GM19438 (cell line): ENCODE results near the gene ZFPL1.

Source experiments
- ATAC-seq: cut with Tn5 transposase; IDR thresholded peaks from one replicate; pipeline ENCODE4 v1.9.1; 2021; ENCODE audit warnings: low read depth; ENCODE audit not compliant: unreplicated experiment

Gene ZFPL1

DNA sequence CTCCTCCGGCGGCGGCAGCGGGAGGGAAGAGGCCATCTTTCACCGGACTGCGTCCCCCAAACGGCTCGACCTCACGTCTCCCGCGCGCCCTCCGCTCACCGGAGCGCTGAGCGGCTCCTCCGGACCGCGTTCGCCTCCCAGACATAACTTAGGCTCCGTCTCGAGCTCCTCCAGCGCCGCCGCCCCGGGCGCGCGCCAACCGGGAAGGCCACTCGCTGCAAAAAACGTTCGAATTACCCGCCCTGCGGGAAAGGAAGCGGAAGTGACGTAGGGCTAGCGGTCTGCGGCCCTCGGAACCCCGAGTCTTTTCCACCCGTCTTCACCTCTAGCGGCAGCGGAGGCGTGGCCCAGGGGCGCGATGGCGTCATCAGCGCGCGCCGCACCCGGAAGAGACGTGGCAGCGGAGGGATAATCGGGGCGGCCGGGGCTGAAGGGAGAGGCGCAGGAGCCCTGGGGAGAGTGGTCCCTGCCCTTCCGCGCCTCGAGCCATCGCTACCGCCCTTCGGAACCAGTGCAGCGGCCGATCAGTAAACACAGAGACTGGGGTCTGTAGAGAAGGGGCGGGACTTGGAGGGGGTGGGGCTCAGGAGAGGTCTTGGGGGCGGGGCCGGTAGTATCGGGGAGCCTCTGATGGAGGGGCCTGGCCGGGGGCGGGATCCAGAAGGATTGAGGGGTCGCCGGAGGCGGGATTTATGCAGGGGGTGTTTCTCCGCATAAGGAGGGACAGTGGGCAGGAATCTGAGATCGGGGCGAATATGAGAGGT lies at the start of gene ZFPL1, which contains the start of gene CDCA5:
ZFPL1 (plus strand) TSS at position 389 of the 764 bp plus-strand sequence. CDS start 477 bp downstream, outside the sequence.
CDCA5 (minus strand) TSS at position 207 of the 764 bp plus-strand sequence; CDS start at position 145, 62 bp downstream.
- peak; percentile 76 for ATAC-seq

DNA sequence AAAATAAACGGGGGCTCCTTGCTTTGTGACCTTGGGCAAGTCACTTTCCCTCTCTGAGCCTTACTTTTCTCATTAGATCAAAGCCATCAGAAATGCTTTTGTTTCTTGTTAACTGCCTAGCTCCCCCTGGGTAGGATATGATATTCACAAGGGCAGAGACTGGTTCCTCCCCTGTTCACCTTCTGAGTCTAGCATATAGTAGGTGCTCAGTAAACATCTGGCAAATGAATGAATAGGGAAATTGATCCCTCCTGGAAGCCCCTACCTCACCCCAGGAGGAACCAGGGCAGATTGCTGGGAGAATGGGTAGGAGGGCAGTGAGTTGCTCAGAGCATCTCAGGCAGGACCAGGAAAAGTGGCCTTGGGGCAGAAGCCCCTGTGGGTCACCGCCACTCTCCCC lies 49.6 kb upstream of the ZFPL1 start:
- ATAC-seq, result no peak

DNA sequence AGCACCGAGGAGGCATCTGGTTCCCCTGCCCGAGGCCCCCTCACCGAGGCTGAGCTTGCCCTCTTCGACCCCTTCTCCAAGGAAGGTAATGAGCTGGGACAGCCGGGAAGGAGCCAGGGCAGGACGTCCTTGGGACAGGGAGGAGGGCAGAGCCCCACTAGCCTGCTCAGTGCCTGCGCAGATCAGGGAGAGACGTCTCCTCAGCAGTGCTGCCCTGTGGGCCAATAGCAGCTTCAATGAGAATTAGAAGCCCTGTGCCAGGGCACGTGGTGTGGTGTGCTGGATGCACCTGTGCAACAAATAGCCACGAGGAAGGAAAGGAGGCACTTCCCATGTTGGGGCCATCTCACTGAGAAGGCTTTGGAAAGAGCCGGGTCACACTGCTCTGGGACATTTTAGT lies 48.4 kb upstream of the ZFPL1 start:
- no peak for ATAC-seq

DNA sequence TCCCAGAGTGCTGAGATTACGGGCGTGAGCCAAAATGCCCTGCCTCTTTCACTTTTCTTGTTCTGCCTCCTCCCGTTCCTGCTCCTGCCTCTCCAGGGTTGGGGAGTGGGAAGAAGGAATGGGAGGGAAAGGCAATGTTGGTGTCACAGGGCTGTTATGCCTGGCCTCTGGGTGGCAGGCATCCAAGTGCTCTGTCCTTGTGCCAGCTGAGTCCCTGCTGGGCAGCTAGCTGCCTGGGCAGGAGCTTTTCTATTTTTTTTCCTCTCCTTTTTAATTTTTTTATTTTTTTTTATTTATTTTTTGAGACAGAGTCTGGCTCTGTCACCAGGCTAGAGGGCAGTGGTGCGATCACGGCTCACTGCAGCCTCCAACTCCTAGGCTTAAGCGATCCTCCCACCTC lies 47.1 kb upstream of the ZFPL1 start:
- ATAC-seq, result no peak

DNA sequence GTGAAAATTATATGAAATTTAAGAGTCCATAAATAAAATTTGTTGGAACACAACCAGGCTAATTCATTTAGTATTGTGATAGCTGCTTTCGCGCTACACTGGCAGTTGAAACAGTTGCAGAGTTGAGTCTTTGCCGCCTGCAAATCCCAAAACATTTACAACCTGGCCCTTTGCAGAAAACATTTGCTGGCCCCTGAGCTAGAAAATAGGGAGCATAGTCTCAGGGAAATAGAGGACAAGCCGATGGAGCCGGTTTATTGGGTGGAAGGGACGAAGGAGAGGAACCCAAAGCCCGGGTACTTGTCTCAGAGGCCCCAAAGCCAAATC lies 43.5 kb upstream of the ZFPL1 start:
- ATAC-seq, result no peak

DNA sequence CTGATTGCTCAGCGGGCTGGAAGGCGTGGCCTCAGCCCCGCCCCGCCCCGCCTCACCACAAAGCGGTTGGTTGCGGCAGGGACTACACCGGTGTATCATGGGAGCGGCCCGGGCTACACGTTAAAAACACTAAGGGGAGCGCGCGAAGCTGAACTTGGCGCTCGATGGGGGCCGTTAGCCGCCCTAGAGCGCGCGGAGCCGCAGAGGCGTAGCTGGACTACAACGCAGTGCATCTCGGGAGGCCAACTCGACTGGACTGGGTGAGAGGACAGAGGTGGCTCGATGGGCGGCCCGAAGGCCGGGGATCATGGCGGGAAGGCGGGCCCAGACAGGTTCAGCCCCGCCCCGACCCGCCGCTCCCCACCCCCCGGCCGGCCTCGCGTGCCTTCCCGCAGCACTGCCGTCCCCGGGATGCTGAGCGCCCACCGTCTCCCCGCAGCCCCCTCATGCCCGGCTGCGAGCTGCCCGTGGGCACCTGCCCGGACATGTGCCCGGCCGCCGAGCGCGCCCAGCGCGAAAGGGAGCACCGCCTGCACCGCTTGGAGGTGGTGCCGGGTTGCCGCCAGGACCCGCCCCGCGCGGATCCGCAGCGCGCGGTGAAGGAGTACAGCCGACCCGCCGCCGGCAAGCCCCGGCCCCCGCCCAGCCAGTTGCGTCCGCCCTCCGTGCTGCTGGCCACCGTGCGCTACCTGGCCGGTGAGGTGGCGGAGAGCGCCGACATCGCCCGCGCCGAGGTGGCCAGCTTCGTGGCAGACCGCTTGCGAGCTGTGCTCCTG lies 43.0 kb upstream of the ZFPL1 start, which contains the start of gene SAC3D1:
SAC3D1 (plus strand) TSS at position 364 of the 776 bp plus-strand sequence; CDS start at position 447, 83 bp downstream.
- peak; percentile 89 for ATAC-seq

DNA sequence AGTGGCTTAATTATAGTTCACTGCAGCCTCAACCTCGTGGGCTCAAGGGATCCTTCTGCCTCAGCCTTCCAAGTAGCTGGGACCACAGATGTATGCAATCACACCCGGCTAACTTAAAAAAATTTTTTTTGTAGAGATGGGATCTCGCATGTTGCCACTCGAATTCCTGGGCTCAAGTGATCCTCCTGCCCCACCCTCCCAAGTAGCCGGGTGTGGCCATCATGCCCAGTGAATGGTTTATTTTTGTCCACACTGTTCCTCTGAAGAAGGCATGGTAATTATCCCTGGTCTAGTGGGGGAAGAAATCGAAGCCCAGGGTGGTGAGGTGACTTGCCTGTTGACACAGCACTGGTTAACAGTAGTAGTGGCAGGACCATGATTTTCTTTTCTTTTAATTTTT lies 41.1 kb upstream of the ZFPL1 start:
- no peak for ATAC-seq

DNA sequence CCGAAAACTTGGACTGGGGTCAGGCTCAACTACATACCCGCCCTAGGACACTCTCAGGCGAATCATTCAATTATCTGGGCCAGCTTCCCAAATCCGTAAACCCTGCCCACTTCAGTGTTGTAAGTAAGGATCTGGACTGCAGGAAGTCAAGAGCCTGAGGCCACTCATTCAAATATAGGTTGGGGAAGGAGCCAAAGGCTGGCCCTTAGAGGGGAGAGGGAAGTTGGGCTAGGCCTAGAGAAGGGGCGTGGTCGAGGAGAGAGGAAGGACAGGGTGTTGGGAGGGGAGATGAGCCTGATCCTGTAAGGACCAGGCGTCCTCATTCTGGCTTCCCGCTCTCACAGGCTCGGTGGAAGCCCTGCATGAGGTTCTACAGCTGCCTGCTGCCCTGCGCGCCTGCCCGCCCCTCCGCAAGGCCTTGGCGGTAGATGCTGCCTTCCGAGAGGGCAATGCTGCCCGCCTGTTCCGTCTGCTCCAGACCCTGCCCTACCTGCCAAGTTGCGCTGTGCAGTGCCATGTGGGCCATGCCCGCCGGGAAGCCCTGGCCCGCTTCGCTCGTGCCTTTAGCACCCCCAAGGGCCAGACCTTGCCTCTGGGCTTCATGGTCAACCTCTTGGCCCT lies 40.0 kb upstream of the ZFPL1 start:
- no peak for ATAC-seq

DNA sequence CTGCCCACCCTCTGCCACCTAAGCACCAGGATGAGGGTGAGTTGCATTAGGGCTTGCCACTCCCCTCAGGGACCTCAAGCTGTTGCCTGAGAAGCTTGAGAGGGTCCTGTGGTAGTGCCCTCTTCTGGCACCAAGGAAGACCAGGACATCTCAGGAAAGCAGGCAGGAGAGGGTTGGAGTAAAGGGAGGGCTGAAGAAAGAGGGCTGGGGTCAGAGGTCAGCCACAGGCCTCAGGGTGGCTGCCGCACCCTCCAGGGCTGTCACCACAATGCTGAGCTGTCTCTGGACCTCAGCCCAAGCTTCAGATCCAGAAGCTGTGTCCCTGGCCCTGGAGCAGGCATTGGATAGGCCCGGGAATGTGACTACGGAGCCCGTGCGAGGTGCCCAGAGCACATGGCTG lies 39.0 kb upstream of the ZFPL1 start:
- no peak for ATAC-seq

DNA sequence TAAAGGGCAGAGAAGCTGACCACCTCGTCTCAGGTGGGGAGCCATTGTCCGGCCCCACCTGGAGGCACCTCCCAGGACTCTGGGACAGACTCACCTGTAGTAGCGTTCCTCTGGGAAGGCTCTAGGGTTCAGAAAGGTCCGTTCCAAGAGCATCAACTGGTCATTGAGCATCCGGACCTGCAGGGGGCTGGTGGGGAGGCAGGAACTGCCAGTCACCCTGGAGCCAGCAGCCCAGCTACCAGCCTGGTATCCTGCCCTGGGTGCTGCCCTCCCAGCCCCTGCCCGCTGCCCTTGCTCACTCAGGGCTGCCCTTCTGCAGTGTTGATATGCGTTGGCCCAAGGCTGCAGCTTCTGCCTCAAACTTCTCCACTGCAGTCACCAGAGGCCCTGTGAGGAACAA lies 38.3 kb upstream of the ZFPL1 start:
- no peak for ATAC-seq

DNA sequence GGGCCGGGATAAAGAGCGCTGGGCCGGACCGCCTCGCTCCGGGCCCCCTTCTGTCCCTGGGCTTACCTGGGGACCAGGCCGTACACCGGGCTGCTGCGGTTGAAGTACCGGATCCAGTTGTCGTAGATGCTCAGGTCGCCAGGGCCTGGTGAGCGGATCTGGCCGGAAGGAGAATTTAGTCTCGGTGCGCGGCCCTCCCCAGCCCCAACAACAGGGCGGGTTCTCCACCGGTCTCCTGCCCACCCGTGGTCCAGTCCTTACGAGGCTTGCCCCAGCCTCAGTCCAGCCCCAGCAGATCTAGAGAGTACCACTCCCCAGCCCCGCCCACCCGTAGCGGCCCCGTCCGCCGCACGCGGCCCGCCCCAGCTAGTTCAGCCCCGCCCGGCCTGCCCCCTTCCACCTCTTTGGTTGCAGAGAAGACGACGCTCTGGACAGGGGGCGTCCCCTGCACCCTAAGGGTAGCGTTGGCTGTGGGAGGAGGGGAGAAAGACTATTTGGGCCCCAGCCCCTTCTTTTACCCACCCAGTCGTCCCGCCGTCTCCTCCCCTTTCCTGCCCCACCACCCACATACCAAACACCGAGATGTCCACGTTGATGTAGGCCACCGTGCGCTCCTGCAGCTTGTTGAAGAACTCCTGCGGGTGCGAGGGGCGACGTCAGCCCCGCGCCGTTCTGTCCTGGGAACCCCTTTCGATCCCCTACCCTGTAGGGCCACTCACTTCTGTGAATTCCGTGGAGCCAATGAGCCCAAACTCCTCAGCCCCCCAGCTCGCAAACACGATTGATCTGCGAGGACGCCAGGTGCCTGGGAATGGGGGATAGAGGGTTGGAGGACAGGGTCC lies 36.2 kb upstream of the ZFPL1 start:
- no peak for ATAC-seq

DNA sequence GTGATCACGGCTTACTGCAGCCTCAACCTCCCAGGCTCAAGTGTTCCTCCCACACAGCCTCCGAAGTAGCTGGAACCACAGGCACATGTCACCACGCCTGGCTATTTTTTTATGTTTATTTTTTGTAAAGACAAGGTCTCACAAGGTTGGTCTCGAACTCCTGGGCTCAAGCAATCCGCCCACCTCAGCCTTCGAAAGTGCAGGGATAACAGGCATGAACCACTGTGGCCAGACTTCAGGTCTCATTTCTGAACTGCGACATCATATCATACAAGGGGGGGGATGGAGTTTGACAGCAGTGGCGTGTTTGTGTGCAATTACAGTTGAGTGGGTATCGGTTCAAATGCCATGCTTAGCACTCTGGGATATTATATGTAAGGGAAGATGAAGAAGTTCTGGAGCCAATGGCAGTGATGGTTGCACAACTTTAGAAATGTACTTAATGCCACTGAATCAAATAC lies 32.6 kb upstream of the ZFPL1 start:
- no peak for ATAC-seq

DNA sequence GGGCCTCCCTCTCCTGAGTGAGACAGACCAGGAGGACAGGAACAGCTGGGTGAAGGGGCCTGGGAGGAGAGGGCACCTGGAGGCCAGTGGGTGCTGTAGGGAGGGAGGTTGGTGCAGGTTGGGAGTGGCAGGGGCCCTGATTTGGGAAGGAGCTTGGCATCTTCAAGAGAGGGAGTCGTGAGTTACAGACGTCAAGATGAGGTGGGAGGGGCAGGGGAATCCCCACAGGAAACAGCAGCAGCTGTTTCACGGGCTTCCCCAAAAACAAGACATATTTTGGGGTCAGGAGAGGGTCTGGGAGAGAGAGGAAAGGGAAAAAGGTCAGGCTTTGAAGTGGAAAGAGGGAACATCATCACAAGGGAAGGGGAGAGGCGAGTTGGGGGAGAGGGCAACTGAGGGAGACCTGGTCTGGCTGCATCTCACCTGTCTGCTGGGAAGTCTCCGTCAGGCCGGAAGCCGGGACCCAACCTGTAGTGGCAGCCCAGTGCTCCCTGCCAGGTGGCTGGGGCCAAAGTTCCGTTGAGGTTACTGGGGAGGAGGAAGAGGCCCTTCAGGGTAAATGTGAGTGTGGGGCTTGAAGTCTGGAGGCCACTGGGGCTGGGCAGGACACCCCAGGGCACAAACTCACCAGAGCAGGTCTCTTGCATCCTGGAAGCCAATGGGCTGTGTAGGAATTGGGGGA lies 30.1 kb upstream of the ZFPL1 start:
- ATAC-seq, result no peak

DNA sequence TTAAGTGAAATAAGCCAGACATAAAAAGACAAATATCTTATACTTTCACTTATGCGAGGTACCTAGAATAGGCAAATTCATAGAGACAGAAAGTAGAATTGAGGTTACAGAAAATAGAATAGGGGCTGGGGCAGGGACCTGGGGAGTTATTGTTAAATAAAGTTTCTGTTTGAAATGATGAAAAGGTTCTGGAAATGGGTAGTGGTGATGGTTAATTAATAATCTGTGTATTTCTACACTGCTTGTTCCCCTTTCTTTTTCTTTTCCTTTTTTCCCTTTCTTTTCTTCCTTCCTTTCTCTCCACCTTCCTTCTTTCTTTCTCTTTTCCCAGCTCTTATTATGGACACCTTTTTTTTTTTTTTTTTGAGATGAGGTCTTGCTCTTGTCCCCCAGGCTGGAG lies 28.5 kb upstream of the ZFPL1 start:
- no peak for ATAC-seq

DNA sequence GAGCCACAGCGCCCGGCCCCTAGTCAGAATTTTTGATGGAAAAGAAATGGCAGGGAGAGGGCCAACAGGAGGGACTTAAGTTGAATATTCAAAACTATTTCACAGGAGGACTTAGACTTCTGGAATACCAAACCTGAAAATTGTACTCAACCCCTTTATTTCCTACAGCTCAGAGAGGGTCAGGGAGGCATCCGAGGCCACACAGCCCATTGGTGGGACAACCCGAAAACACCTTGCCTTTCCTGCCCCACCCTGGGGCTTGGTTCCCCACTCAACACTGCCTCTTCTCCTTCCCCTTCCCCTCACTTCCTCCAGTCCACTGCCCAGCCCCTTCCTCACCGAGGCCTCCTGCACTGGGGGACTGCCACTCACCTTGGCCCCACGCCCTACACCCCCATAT lies 27.0 kb upstream of the ZFPL1 start:
- no peak for ATAC-seq

DNA sequence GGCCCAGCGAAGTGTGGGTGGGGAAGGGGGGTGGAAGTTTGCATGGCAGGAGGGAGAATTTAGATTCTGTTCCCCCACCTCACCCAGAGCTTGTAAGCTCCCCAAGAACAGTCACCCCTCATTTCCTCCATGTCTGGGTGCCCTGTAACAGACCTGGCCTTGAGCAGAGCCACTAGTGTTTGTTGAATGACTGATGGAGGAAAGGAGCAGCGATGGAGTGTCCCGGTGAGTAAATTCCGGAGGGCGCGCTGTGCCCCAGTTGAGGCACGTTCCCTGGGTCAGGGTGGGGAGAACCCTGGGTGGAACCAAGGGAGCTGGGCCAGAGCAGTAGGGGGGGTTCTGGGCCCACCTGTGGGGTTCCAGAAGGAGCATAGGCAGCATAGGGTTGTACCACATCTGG lies 26.5 kb upstream of the ZFPL1 start:
- no peak for ATAC-seq

DNA sequence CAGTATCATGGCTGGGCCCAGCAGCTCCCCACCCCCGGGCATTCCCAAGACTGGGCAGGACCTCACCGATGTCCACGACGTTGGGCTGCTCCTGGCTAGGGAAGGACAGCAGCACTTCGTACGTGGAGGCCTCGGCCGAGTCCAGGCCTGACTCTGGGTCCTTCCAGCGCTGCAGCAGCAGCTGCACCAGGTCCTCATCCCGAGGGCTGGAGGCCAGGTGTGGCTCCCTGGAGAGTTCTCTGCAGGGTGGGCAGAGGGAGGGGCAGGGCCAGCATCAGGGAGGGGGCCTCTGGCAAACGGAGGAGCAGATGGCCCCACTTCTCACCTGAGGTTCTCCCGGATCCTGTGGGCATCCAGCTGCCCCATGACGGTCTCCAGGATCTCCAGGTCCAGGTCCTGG lies 26.0 kb upstream of the ZFPL1 start:
- ATAC-seq, result no peak

DNA sequence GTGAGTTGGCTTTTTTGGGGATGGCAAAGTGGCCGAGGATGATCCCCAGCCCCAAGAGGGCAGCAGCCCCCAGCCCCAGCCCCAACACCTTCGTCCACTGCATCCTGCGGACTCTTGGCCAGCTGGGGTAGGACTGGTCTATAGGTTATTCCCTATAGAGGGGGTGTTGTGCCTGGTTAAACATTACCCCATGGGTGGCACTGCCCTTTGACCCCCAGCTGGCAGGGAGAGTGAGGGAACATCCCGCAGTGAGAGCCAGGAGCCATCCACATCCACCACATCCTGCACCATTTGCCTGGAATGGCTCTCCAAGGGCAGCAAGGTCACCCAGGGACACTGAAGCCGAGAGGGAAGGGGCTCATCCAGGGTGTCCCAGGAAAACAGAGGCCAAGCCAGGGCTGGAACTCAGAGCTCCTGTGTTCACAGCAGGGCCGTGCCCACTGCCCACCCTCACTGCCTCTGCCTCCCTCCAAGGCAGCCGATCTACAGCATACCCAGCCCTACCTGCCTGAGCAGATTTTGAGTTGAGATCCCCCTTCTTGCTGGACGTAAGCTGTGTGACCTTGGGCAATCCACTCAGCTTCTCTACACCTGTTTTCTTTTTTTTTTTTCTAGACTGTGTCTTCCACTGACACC lies 25.5 kb upstream of the ZFPL1 start, which contains the start of gene NAALADL1:
NAALADL1 (minus strand) TSS at position 135 of the 636 bp plus-strand sequence; CDS start at position 103, 32 bp downstream.
- no peak for ATAC-seq

DNA sequence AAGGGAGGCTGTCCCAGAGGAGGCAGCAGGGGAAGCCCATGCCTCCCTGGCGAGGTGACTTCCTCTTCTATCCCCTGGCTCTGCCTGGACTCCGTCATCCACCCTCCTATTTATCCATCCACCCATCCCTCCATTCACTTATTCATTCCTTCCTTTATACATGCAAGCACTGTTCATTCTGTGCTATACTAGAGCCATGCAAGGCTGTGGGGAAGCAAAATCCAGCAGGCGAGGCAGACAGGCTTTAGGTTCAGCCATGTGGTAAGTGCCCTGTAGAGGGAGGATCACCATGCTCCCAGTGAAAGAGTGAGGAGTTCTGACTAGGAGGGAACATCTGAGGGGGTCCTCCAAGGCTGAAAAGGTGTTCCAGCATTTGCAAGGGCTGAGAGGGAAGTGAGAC lies 24.5 kb upstream of the ZFPL1 start:
- ATAC-seq, result no peak
